DOHH2 (cell line): Measurements from ENCODE around the gene ZMIZ1.

Experiments used
- CTCF ChIP-seq: fragments of 200-600 bp; sonication (generic); IDR thresholded peaks from one replicate; pipeline ENCODE4 v1.5.1; 2014; ENCODE audit warnings: antibody characterized with exemption, mild to moderate bottlenecking, low read depth, low read length; ENCODE audit not compliant: poor library complexity, severe bottlenecking
- EZH2phosphoT487 ChIP-seq: fragments of 200-600 bp; sonication (generic); IDR thresholded peaks from 2 replicates; pipeline ENCODE4 v1.6.1; 2017; ENCODE audit warnings: borderline replicate concordance, mild to moderate bottlenecking, antibody characterized with exemption, low read length, moderate library complexity, mixed read lengths

- TF ChIP-seq CTCF (no peak), EZH2phosphoT487 (no peak)
Measured at GRCh38 chr10:79246209-79246581, 177.4 kb downstream of the ZMIZ1 start.
